ENCODE results near the gene CFDP1.

The CFDP1 gene

GRCh38 chr16:75248142-75248535 is 185.2 kb downstream of the CFDP1 start:
- Histone ChIP-seq H3K9me3 (ENCODE audit: control insufficient read depth in 1 of 2, low read length in 2 of 2) (no peaks in the 10 kb centered on the region), H3K4me3 (ENCODE audit: low read depth in 1 of 2, low read length in 2 of 2) (peak overlapping the region in 1 of 2 donors; percentile 82), H3K4me1 (ENCODE audit: control insufficient read depth in 1 of 2, insufficient read depth in 2 of 2, low read length in 2 of 2) (peaks cover 66 to 83% of the 10 kb centered on the region in 2 donors), H3K27ac (ENCODE audit: low read depth, low read length) (peak overlapping the region; percentile 22), H3K36me3 (ENCODE audit: control insufficient read depth in 1 of 2, insufficient read depth in 2 of 2, low read length in 2 of 2) (peaks cover 0 to 5% of the 10 kb centered on the region in 2 donors), H3K9ac (ENCODE audit: low read depth in 1 of 2, low read length in 2 of 2) (peak overlapping the region; percentile 18 to 80), H3K27me3 (ENCODE audit: control insufficient read depth in 1 of 2, insufficient read depth in 2 of 2, low read length in 2 of 2) (no peaks in the 10 kb centered on the region)

- Histone ChIP-seq H3K27ac (ENCODE audit: low read depth, low read length) (peak overlapping the region; percentile 45), H3K4me3 (ENCODE audit: low read depth in 1 of 2, low read length in 2 of 2) (no peak overlapping the region), H3K4me1 (ENCODE audit: control insufficient read depth in 1 of 2, insufficient read depth in 2 of 2, low read length in 2 of 2) (peaks cover 61 to 74% of the 10 kb centered on the region in 2 donors), H3K9me3 (ENCODE audit: control insufficient read depth in 1 of 2, low read length in 2 of 2) (no peaks in the 10 kb centered on the region), H3K9ac (ENCODE audit: low read depth in 1 of 2, low read length in 2 of 2) (peak overlapping the region in 1 of 2 donors; percentile 7), H3K27me3 (ENCODE audit: control insufficient read depth in 1 of 2, insufficient read depth in 2 of 2, low read length in 2 of 2) (no peaks in the 10 kb centered on the region), H3K36me3 (ENCODE audit: control insufficient read depth in 1 of 2, insufficient read depth in 2 of 2, low read length in 2 of 2) (peaks cover 0 to 12% of the 10 kb centered on the region in 2 donors)
Observed at GRCh38 chr16:75247249-75247648, 186.1 kb downstream of the CFDP1 start.

DNA sequence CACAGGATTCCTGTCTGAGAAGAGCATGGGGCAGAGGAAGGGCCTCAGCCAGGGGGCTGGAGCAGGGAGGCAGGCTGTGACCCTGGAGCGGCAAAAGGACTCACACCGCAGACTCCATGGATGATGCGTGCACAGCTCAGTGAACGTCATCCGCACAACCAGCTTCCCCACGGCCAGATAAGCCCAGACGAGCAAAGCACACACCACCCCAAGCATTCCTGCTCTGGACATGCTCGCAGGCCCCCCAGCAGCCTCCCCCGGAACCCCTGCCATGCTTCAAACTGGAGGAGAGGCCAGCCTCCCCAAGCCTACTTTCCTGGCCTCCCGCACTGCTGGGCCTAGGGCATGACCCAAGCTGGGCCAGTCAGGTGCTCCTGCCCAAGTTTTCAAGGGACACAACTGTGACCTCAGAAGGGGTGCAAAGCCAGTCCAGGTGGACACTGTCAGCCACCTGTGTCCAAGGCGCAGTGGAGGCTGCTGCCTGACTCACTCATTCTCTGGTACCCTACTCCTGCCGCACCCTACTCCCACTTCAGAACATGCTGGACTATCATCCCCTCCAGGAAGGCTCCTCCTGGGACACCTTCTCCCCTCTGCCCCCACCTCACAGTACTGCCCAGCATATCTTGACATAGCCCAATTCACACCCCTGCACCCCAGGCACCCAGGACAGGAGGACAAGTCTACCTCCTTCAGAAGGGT is 186.6 kb downstream of the CFDP1 start:
- Histone ChIP-seq H3K27ac (ENCODE audit: low read depth, low read length) (peak overlapping the region; percentile 70), H3K9me3 (ENCODE audit: control insufficient read depth in 1 of 2, low read length in 2 of 2) (no peaks in the 10 kb centered on the region), H3K27me3 (ENCODE audit: control insufficient read depth in 1 of 2, insufficient read depth in 2 of 2, low read length in 2 of 2) (no peaks in the 10 kb centered on the region), H3K9ac (ENCODE audit: low read depth in 1 of 2, low read length in 2 of 2) (no peak overlapping the region), H3K4me3 (ENCODE audit: low read depth in 1 of 2, low read length in 2 of 2) (no peak overlapping the region), H3K4me1 (ENCODE audit: control insufficient read depth in 1 of 2, insufficient read depth in 2 of 2, low read length in 2 of 2) (peaks cover 56 to 68% of the 10 kb centered on the region in 2 donors), H3K36me3 (ENCODE audit: control insufficient read depth in 1 of 2, insufficient read depth in 2 of 2, low read length in 2 of 2) (peaks cover 3 to 18% of the 10 kb centered on the region in 2 donors)

- H3K9ac ChIP-seq (ENCODE audit: low read depth in 1 of 2, low read length in 2 of 2): peak overlapping the region; percentile 32 to 35
- H3K36me3 ChIP-seq (ENCODE audit: control insufficient read depth in 1 of 2, insufficient read depth in 2 of 2, low read length in 2 of 2): peaks cover 6 to 29% of the 10 kb centered on the region in 2 donors
- peaks cover 56 to 64% of the 10 kb centered on the region in 2 donors for H3K4me1 ChIP-seq (ENCODE audit: control insufficient read depth in 1 of 2, insufficient read depth in 2 of 2, low read length in 2 of 2)
- no peaks in the 10 kb centered on the region for H3K27me3 ChIP-seq (ENCODE audit: control insufficient read depth in 1 of 2, insufficient read depth in 2 of 2, low read length in 2 of 2)
- H3K27ac ChIP-seq (ENCODE audit: low read depth, low read length): peak overlapping the region; percentile 87
- H3K4me3 ChIP-seq (ENCODE audit: low read depth in 1 of 2, low read length in 2 of 2): no peak overlapping the region
- no peaks in the 10 kb centered on the region for H3K9me3 ChIP-seq (ENCODE audit: control insufficient read depth in 1 of 2, low read length in 2 of 2)
Observed at GRCh38 chr16:75244844-75245758, 188.2 kb downstream of the CFDP1 start.

DNA sequence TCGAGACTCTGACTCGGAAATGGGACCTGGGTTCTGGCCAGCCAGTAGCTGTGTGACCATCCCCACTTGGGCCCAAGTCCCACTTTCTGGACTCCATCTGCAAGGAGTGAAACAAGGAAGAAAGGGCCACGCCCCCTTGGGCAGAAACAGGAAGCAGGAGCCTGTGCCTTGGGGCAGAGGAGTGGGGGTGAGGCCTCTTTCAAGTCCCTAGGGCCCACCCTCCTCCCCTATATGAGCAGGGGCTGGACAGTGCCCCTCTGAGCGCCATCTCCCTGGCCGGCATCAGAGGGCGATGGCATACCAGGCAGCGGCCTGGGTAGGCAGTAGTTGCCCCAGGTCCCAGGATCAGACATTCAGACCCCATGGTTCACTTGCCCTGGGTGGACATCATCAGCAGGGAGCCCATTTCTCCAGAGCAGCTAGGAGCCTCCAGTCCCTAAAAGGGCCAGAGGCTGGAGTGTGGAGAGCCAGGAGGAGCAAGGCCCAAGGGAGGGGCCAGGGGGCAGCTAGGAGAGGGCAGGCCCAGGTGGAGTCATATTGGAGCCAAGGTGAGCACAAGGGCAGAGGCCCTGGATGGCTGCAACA is 189.0 kb downstream of the CFDP1 start:
- H3K27me3 ChIP-seq (ENCODE audit: control insufficient read depth in 1 of 2, insufficient read depth in 2 of 2, low read length in 2 of 2): no peaks in the 10 kb centered on the region
- no peak overlapping the region for H3K4me3 ChIP-seq (ENCODE audit: low read depth in 1 of 2, low read length in 2 of 2)
- peaks cover 7 to 34% of the 10 kb centered on the region in 2 donors for H3K36me3 ChIP-seq (ENCODE audit: control insufficient read depth in 1 of 2, insufficient read depth in 2 of 2, low read length in 2 of 2)
- H3K27ac ChIP-seq (ENCODE audit: low read depth, low read length): peak overlapping the region; percentile 87
- no peaks in the 10 kb centered on the region for H3K9me3 ChIP-seq (ENCODE audit: control insufficient read depth in 1 of 2, low read length in 2 of 2)
- H3K4me1 ChIP-seq (ENCODE audit: control insufficient read depth in 1 of 2, insufficient read depth in 2 of 2, low read length in 2 of 2): peaks cover 49 to 58% of the 10 kb centered on the region in 2 donors
- H3K9ac ChIP-seq (ENCODE audit: low read depth in 1 of 2, low read length in 2 of 2): peak overlapping the region in 1 of 2 donors; percentile 35

Data from duodenal mucosa (tissue), 2 donors.